Right lobe of liver (tissue), 4 donors: ENCODE measurements around the gene DCTN2.

Source experiments
- CTCF ChIP-seq, 4 donors: fragments of 200-600 bp in 3 of 4; fragments of 450-650 bp in 1 of 4; IDR thresholded peaks; one replicate each; pipeline versions ENCODE4 v1.5.1 to v1.8.0; 2016 to 2022; ENCODE audit warnings: antibody characterized with exemption in 4 of 4, mild to moderate bottlenecking in 2 of 4
- POLR2A ChIP-seq: fragments of 450-650 bp; IDR thresholded peaks from one replicate; pipeline ENCODE4 v1.6.1; 2017; ENCODE audit warnings: antibody characterized with exemption, mild to moderate bottlenecking
- donor health status: DM: no; HTN: no; CAD: no.
- donor health status: DM: no; HTN: no; CAD: no.
- donor health status: DM: no; HTN: yes; CAD: no.

- TF ChIP-seq CTCF (IDR thresholded peaks at IDR 0.05) (no peak), POLR2A (no peak)
These were observed 58.4 kb downstream of the DCTN2 start for GRCh38 chr12:57488402-57489156.
